ENCODE data around the gene AEN. TPM values are rescaled to one million over a fixed set of nuclear protein-coding genes. Genes with fewer than 3 reads are reported as not detected.

AEN gene
- total RNA-seq, 1 donor from 2014 or later = 12.0 TPM

DNA sequence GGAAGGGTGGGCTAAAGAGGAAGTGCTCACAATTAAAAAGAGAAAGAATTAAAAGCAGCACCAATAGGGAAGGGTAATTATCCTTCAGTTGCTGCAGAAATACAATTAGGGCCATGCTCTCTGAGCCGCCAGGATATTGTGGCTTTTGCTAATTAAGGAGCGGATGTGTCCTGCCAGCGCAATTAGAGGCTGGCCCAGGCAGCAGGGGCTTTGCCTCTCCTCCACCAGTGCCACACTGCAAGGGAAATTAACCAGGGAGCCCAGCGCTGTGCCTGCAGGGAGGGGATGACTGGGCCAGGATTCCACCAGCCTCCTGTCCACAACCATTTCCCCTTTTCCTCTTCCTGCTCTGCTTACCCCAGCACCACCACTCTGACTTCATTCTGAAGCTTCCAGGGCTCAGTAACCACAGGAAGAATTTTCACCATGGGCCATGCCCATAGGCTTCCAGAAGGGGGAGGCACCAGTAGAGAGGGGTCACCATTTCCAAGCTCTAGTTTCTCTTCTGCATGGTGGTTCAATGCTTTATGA, 10.4 kb upstream of the AEN start:
- DNase-seq (ENCODE audit: missing footprints) (no peak), ATAC-seq (no peak)
- intact Hi-C loops (cut with DNase I) = no loop called here

DNA sequence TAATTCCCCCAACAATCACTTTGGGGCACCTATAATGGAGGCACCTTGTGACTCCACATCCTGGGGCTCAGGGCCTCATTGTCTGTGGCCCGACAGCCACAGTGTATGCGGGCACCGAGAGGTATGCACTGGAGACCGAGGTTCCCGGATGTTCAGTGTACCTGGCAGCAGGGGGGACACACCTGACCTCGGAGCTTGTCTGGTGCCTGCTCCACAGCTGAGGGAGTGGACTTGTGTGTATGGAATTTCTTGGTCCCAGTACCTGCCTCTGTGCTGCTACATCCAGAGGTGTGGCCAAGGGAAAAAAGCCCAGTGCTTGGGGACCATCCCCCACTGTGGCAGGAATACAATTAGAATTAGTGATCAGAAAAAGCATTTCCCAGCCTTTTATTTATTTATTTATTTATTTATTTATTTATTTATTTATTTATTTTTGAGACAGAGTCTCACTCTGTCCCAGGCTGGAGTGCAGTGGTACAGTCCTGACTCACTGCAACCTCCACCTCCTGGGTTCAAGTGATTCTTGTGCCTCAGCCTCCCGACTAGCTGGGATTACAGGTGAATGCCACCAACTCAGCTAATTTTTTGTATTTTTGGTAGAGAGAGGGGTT, 8.8 kb upstream of the AEN start:
- ATAC-seq (no peak), DNase-seq (ENCODE audit: missing footprints) (no peak)
- intact Hi-C loops (cut with DNase I) = no loop called here

DNA sequence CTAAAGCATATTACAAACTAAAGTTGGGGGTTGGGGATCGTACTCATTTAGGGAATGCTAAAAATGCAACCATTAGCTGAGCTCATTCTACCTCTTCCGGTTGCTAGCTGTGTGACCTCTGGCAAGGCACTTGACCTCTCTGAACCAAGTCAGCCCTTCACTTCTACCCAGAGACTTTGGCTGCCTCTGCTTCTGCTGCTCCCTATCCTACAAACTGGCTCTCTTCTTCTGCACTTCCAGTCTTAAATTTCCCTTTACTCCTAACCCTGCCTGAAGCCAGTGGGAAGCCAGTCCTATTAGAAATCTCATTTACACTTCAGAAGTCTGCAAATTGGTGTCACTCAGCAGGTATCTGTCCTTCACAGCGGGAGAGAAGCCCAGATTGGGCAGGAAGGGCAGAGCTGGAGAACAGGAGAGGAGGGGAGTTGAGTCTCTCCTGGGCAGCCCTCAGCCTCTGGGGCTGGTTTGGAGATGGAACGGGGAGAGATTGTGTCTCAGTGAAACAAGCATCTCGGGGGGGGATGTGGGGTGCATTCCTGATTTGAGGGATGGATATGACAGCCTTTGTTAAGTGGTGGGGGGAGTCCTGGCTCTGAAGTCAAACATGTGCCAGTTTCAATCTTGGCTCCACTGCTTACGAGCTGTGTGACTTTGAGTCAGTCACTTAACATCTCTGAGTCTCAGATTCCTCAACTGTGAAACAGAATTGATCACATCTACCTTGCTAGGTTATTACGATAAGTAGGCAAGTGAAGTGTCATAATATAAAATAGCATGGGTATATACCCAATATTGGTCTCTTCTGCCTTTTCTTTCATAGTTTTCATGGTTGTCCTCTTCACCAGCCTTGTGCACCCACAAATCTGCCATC, 7.8 kb upstream of the AEN start:
- ATAC-seq (no peak), DNase-seq (ENCODE audit: missing footprints) (no peak)
- intact Hi-C loops (cut with DNase I) = no loop called here

GRCh38 chr15:88615303-88616107, 5.6 kb upstream of the AEN start:
- ATAC-seq (no peak), DNase-seq (ENCODE audit: missing footprints) (no peak)
- intact Hi-C loops (cut with DNase I) = no loop called here

- ATAC-seq (no peak), DNase-seq (ENCODE audit: missing footprints) (no peak)
- intact Hi-C loops (cut with DNase I) = no loop called here
Measured at GRCh38 chr15:88616240-88616639, 4.9 kb upstream of the AEN start.

- DNase-seq (ENCODE audit: missing footprints) (no peak), ATAC-seq (no peak)
- intact Hi-C loops (cut with DNase I) = no loop called here
Measured at GRCh38 chr15:88617031-88617722, 4.0 kb upstream of the AEN start.

DNA sequence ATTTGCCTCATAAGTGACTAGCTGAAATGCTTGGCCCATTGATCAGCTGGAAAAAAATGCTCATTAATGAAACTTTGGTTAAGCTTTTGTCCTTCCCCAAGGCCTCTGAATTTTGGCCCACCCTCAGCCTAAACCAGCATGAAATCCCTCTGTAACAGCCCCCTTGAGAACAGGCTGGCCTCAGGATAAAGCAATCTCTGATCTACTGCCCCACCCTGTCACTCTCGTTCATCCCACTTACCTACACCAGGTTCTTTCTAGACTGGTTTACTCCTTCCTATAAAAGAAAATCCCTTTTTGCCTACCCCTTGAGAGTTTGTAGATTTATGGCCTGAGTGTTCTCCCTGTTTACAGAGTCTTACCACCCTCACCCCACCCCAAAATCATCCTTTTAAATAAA, 3.4 kb upstream of the AEN start:
- no peak for ATAC-seq
- DNase-seq (ENCODE audit: missing footprints) = no peak
- intact Hi-C loops (cut with DNase I) = no loop called here

DNA sequence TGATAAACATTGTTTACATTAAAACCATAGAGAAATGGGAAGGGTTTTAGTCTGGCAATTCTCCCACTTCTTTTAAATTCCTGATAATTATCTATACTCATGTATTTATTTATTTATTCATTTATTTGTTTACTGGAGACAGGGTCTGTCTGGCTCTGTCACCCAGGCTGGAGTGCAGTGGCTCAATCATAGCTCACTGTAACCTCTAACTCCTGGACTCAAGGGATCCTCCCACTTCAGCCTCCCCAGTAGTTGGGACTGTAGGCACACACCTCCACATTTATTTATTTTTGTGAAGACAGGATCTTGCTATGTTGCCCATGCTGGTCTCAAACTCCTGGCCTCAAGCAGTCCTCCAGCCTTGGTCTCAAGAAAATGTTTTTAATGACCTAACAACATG, 2.5 kb upstream of the AEN start:
- DNase-seq (ENCODE audit: missing footprints) (no peak), ATAC-seq (no peak)
- intact Hi-C loops (cut with DNase I) = no loop called here

DNA sequence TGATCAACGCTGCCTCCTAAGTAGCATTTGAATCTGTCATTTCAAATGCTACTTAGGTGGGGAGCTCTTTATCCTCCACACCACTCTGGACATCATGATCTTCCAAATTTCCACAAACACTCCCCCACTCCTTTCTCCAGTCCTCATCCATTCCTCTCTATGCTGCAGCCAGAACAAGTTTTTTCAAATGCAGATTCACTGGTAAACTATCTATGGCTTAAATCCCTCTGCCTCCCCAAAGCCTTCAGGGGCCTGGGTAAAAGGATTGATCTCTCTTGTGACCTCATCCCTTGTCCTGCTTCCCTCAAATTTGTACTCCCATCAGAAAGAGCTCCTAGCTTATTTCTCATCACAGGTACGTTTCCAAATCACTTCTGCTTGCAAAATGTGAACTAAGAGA, 1.3 kb upstream of the AEN start:
- intact Hi-C loops (cut with DNase I) = loop anchor here (5.0 to 10.0 kb wide), 3 partner anchors 43 to 395 kb away; partner anchors contain the start of gene HAPLN3
- DNase-seq (ENCODE audit: missing footprints) = no peak
- ATAC-seq = no peak

- DNase-seq (ENCODE audit: missing footprints) = no peak
- intact Hi-C loops (cut with DNase I) = loop anchor here (5.0 to 10.0 kb wide), 3 partner anchors 40 to 393 kb away; partner anchors contain the start of gene HAPLN3
- ATAC-seq = no peak
Measured at GRCh38 chr15:88621789-88622604, 857 bp downstream of the AEN start.

DNA sequence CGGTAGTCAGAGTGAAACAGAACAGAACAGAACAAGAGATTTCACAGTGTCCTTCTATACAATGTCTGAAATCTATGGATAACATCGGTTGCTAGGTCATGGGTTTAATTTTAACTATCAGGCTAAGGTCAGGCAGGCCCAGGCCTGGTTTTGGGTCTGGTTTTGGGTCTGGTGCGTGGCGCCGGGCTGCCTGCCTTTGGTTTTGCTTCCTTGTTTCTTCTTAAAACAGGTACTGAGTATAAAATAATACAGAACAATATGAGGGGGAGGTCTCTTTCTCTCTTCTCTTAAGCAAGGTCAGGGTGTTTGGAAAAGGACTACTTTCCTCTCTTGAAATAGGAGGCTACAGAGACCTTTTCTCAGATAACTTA, 1.4 kb downstream of the AEN start:
- DNase-seq (ENCODE audit: missing footprints) (no peak), ATAC-seq (no peak)
- intact Hi-C loops (cut with DNase I) = loop anchor here (5.0 to 10.0 kb wide), 3 partner anchors 40 to 392 kb away; partner anchors contain the start of gene HAPLN3

DNA sequence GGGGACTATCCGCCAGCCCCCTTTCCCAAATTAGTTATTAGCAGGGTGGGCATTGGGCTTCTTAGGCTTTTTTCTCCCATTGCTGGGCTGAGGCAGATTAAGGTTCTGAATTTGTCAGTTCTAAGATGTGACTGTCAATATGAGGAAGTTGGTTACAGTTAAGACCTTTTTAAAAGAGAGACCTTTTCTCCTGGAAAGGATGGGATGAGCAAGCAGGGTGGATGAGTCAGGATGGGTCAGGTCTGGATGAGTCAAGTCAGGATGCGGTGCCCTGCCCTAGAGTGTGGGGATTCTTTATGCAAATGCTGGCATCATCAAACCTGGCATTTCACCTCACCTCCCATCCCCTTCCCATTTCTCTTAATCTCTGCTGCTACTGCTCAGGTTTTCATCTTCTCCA, 1.9 kb downstream of the AEN start:
- ATAC-seq (no peak), DNase-seq (ENCODE audit: missing footprints) (no peak)
- intact Hi-C loops (cut with DNase I) = loop anchor here (5.0 to 10.0 kb wide), 3 partner anchors 39 to 392 kb away; partner anchors contain the start of gene HAPLN3

GRCh38 chr15:88623632-88624031, 2.5 kb downstream of the AEN start:
- intact Hi-C loops (cut with DNase I) = loop anchor here (5.0 to 10.0 kb wide), 3 partner anchors 39 to 391 kb away; partner anchors contain the start of gene HAPLN3
- no peak for ATAC-seq
- DNase-seq (ENCODE audit: missing footprints) = no peak

DNA sequence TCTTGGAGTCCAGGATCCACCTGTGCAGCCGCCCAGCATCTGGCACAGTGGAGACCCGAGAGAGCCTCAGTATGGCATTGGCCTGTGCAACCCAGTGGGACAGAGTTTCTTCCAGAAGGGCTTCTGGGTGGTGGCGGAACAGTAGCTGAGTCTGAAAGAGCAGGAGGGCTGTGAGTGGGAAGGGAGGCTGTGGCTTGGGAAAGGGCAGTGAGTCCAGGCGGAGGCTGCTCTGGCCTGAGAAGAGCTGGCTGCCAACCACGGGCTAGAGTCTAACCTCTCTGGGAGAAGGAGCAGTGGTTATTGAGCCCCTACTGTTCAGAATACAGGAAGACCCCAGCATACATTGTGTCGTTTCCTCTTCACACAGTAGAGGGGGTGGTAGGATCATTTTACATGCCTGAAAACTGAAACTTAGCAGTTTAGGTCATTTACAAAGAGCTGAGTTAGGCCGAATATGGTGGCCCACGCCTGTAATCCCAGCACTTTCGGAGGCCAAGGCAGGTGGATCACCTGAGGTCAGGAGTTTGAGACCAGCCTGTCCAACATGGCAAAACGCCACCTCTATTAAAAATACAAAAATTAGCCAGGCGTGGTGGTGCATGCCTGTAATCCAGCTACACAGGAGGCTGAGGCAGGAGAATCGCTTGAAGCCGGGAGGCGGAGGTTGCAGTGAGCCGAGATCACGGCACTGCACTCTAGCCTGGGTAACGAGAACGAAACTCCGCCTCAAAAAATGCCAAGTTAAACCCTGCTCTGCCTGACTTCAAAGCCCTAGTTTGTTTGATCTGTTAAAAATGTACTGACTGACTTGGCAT, 3.2 kb downstream of the AEN start:
- intact Hi-C loops (cut with DNase I) = loop anchor here (5.0 to 10.0 kb wide), 3 partner anchors 38 to 390 kb away; partner anchors contain the start of gene HAPLN3
- peak; percentile 38 for ATAC-seq
- no peak for DNase-seq (ENCODE audit: missing footprints)

DNA sequence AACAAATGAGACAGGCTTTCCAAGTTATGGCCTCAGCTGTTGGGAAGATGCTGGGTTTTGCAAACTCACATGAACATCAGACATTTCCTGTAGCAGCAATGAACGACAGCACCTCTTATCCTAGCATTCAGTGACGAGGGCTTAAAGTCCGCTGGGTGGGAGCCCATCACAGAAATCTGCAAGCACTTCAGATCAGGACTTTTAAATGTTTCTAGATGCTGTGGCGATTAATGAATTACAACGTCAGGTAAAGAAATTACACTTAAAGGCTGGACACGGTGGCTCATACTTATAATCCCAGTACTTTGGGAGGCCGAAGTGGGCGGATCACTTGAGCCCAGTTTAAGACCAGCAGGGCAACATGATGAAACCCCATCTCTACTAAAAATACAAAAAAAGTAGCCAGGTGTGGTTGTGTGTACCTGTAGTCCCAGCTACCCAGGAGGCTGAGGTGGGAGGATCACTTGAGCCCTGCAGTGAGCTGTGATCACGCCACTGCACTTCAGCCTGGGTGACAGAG, 3.9 kb downstream of the AEN start:
- DNase-seq (ENCODE audit: missing footprints) = no peak
- intact Hi-C loops (cut with DNase I) = loop anchor here (5.0 to 10.0 kb wide), 3 partner anchors 37 to 390 kb away; partner anchors contain the start of gene HAPLN3
- no peak for ATAC-seq

DNA sequence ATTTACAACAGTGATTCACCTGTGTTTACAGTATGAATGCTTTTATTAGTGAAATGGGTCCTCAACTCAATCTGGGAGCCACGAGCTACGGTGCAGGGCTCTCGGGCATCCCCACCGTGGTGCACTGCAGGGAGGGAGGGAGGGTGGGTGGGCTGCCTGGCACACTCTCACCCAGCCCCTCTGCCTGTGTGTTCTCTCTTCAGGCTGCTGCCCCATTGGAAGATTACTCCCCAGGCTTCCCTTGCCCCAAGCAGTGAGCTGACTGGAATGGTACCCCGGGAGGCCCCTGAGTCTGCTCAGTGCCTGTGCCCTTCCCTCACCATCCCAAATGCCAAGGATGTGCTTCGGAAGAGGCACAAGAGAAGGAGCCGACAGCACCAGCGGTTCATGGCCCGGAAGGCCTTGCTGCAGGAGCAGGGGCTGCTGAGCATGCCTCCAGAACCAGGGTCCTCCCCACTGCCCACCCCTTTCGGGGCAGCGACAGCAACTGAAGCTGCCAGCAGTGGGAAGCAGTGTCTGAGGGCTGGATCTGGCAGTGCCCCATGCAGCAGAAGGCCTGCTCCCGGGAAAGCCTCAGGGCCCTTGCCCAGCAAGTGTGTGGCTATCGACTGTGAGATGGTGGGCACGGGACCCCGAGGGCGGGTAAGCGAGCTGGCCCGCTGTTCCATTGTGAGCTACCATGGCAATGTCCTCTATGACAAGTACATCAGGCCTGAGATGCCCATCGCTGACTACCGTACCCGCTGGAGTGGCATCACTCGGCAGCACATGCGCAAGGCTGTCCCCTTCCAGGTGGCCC, 5.0 kb downstream of the AEN start:
- DNase-seq (ENCODE audit: missing footprints) = no peak
- intact Hi-C loops (cut with DNase I) = loop anchor here (10.0 kb wide), 1 partner anchor 389 kb away; no protein-coding TSS in a partner anchor
- no peak for ATAC-seq
